HPDE6-E6E7 (cell line): ENCODE data around the gene FAM184A.
A peak's percentile ranks its signal among the peaks of the same experiment; 100 is the strongest.
"Not testable (repeated sequence)": the region's sequence is repeated elsewhere in the genome, so short reads cannot be mapped to it uniquely, and the experiment has no call there.

ENCODE experiments used
- DNase-seq: peaks from one replicate; pipeline ENCODE4 v3.0.0; 2011; ENCODE audit warnings: missing footprints; ENCODE audit errors: extremely low spot score

The FAM184A gene, protein sequence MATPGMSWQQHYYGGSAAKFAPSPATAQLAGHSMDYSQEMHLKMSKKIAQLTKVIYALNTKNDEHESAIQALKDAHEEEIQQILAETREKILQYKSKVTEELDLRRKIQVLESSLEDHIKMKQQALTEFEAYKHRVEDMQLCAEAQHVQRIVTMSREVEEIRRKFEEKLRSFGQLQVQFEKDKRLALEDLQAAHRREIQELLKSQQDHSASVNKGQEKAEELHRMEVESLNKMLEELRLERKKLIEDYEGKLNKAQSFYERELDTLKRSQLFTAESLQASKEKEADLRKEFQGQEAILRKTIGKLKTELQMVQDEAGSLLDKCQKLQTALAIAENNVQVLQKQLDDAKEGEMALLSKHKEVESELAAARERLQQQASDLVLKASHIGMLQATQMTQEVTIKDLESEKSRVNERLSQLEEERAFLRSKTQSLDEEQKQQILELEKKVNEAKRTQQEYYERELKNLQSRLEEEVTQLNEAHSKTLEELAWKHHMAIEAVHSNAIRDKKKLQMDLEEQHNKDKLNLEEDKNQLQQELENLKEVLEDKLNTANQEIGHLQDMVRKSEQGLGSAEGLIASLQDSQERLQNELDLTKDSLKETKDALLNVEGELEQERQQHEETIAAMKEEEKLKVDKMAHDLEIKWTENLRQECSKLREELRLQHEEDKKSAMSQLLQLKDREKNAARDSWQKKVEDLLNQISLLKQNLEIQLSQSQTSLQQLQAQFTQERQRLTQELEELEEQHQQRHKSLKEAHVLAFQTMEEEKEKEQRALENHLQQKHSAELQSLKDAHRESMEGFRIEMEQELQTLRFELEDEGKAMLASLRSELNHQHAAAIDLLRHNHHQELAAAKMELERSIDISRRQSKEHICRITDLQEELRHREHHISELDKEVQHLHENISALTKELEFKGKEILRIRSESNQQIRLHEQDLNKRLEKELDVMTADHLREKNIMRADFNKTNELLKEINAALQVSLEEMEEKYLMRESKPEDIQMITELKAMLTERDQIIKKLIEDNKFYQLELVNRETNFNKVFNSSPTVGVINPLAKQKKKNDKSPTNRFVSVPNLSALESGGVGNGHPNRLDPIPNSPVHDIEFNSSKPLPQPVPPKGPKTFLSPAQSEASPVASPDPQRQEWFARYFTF

DNA sequence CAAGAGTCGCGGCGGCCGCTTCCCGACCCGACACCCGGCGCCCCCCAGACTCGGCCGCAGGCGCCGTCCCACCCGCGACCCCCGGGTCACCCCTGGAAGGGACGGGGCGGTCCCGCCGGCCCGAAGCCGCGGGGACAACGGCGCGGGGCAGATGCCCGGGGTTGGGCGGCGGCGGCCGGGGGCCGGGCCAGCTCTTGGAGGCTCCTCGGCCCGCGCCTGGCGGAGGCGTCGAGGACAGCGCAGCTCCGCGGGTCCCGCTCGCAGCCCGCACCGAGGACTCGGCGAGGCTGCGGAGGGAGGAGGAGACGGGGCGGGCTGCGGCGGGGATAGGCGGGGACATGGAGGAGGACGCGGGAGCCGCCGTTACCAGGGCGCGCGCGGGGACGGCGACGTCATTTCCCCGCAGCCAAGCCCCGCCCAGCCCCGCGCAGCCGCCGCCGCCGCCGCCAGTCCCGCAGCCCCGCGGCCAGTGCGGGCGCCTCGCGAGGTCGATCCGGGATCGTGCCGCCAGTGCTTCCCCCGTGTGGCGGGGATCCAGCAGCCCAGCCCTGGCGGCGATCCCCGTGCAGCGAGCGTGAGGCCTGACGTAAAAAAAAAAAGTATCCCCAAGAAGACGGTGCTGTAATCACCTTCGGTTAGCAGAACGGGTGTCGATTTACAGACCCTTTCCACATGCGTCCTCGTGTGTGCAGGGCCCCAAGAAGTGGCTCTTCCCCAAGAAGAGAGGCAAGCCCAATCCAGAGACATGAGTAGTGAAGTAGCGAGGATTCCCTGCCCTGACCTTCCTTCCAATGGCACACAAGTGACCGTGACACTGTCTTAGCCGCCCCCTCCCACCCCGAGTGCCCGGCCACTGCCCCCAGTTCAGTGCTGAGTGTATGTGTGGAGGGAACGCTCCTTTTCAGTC lies at the start of gene FAM184A:
FAM184A (minus strand) TSS at position 289 of the 907 bp plus-strand sequence. CDS start 365 bp downstream, outside the sequence.
- DNase-seq = peak; percentile 58

DNA sequence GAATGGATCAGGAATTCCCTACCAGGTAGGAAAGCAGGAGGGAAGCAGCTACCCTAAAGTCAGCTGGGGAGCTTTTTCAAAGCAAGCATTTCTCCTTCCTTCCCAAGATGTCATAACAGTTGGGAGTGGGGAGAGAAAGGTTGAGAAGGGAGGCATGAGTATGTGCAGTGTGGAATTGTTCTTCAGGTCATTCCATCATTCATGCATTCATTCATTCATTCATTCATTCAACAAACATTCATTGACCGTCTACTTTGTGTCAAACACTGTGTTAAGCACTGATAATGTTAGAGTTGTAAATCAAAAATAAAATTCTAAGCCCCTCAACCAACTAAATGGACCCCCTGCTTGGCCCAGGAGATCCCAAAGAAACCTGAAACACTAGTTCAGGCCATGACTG lies 49.2 kb upstream of the FAM184A start:
- no peak for DNase-seq

DNA sequence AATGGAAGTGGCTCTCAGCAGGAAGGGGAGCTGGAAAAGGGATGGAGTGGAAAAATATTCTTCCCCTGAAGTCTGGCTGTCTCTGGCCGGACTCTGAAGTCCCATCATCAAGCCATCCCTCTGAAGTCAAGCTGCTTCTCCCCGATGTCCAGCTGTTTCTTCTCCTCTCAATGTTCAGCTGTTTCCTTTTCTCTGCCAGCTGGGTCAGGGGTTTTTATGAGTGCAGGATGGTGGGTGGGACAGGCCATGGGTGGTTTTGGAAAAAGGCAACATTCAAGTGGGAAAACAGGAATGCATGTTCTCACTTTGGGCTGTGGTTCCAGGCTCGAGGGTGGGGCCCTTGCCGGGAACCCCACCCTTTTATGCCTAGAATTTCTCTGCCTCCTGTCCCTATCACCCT lies 48.4 kb upstream of the FAM184A start:
- no peak for DNase-seq

DNA sequence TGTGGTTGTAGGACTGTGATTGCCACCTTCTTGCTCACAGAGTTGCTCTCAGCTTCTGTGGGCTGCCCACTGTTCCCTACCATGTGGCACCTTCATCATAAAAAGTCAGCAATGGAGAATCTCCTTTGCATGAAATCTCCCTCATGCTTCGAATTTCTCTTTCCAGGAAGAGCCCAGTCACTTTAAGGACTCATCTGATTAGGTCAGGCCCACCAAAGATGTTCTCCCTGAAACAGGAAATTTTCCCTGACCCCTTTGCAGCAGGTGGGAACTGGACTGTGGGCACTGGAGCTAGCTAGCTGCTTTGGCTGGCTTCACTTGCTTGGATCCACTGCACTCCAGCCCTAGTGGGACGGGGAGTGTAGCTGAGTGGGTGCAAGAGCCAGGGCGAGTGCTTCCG lies 47.7 kb upstream of the FAM184A start:
- DNase-seq = no peak

DNA sequence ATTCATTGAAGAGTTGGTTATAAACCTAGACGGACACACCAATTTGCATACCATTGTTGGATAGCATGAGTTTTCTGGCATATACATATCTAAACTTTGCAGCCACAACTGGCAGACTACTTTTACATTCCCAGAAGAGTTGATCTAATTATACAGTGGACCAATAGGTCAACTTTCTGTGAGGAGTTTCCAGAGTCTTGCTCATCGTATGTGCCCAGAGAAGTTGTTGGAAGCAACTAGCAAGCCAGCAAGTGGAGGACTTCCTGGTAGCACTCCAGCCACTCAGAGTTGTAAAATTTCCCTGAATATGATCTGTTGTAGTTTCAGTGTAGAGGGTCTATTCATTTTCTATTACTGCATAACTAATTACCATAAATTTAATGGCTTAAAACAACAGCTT lies 47.1 kb upstream of the FAM184A start:
- DNase-seq = no peak

DNA sequence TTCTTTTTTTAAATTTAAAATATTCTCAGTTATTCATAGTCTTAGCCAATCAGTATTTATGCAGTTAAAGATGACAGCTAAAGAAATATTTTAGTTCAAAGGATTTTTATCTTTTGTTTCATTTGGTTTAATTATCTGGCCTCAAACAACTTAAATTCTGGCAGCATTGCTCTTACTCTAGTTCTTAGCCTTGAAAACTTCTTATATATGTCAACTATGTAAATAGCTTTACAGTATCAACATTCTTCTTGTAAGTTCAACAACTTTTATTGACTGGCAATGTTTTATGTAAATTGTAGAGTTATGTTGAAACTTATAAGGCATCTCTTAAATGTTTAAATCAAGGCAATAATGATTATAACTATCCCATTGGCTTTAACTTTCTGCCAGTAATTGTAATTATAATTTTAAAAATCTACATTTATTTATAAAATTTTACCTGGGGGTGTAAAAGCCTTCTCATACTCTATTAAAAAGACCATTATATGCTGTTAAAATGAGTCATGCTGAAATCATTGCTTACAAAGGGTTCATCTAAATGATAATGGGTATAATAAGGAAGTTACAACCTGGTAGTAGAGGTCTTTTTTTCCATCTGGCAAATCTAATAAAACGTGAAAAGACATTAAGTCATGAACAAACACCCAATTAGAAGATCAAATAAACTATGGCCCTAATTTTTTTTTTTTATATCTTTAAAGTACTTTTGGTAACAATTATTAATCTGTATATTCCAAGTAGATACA lies 45.8 kb upstream of the FAM184A start:
- no peak for DNase-seq

DNA sequence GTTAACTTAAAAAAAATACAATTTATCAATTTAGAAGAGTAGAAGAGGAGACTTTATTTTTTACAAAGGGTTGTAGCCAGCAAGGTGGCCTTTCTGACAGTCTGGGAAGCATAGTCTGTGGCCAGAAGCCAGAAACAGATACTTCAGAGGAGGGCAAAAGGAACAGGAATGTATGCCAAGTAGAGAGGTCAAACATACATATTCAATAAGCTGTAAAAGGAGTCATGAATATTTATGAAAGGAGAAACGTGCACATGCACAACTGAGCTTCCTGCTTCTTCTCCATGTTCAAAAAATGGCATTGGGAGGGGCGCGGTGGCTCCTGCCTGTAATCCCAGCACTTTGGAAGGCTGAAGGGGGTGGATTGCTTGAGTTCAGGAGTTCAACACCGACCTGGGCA lies 43.9 kb upstream of the FAM184A start:
- DNase-seq = no peak

DNA sequence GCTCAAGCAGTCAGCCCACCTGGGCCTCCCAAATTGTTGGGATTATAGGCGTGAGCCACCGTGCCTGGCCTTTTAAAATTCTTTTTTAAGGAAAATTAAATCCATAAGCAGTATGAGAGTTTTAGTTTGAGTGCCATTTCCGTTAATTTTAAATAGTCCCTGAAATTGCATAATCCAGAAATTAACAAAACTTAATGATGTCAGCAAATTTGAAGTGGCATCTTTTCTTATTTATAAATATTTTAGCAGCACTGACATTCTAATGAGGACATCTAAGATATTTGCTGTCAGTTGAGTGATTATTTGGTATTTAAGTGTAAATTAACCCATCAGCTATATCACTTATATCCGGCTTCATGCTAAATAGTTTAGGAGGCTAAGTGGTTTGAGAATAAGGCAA lies 42.9 kb upstream of the FAM184A start:
- no peak for DNase-seq

DNA sequence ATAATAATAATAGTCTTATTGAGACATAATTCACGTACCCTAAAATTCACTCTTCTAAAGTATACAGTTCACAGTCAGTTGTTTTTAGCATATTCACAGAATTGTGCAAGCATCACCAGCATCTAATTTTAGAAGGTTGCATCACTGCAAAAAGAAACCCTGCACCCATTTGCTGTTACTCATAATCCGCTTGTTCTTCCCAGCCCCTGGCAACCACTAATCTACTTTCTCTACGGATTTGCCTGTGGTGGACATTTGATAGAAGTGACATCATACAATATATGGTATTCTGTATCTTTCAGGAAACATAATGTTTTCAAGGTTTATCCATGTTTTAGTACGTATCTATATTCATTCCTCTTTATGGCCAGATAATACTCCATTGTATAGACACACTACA lies 41.5 kb upstream of the FAM184A start:
- no peak for DNase-seq

DNA sequence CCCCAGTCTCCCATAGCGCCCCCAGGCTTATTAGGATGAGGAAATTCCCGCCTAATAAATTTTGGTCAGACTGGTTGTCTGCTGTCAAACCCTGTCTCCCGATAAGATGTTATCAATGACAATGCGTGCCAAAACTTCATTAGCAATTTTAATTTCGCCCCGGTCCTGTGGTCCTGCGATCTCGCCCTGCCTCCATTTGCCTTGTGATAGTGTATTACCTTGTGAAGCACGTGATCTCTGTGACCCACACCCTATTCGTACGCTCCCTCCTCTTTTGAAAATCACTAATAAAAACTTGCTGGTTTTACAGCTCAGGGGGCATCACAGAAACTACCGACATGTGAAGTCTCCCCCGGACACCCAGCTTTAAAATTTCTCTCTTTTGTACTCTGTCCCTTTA lies 40.6 kb upstream of the FAM184A start:
- not testable (repeated sequence) for DNase-seq

DNA sequence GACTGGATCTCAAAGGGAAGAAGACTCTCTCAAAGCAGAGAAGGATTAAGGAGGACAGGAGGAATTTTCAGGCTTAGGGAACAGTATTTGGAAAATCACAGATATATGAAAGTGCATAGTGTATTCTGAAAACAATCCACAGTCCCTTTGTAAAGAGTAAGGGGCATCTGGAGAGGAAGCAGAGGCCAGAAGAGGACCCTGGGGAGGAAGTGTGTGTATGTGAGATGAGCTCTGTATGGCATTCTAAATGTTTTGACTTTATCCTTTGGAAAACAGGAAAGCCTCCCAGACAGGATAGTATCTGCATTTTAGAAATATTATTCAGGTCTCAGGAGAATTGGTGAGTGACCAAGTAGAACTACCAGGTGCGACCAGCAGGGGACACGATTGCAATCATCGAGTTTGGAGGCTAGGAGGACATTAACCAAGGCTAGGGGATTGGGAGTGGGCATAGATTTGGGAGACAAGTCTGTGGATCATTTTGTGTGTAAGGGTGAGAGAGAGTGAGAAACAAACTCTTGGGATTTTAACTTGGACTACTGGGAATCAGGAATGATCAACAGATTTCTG lies 38.3 kb upstream of the FAM184A start:
- DNase-seq = no peak

DNA sequence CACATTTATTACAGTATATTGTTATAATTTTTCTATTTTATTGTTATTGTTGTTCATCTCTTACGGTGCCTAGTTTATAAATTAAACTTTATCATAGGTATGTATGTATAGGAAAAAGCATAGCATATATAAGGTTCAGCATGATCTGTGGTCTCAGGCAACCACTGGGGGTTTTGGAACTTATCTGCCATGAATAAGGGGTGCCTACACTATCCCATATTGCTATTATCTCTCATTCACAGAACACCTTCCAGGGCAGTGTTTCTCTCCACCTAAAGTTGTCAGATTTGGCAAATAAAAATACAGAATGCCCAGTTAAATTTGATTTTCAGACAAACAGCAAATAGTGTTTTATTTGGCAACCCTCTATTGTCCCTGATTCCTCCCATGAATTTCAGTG lies 35.5 kb upstream of the FAM184A start:
- DNase-seq = no peak

DNA sequence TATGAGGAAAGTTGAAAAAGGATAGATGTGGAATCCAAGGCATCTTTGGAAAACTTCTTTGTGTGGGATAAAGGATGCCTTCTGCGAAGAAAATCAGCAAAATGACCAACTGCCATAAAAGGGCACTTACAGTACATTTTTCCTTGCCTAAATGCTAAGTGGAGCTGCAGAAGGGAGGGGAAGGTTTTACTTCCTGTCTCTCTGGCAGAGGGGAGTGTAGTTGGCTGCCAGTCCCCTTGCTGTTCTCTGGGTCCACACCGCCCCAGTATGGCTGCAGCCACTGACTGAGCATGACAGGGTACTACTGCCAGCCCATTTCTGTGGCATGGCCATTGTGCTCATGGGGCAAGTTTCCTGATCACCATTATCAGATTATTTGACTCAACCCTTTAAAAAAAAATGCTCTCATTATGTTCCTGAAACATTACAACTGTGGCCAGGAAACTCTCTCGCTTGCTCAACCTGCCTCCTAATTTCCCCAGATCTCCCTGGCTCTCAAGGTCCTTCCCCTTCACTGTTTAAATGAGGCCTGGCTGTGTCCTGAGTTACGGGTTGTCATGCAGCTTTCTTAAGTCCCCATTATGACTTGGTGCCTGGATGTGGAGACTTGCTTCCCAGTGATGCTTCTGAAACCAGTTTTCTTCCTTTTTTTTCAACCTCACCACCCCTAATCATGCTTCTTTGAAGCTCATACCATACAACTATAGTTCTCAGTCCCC lies 34.5 kb upstream of the FAM184A start:
- no peak for DNase-seq

DNA sequence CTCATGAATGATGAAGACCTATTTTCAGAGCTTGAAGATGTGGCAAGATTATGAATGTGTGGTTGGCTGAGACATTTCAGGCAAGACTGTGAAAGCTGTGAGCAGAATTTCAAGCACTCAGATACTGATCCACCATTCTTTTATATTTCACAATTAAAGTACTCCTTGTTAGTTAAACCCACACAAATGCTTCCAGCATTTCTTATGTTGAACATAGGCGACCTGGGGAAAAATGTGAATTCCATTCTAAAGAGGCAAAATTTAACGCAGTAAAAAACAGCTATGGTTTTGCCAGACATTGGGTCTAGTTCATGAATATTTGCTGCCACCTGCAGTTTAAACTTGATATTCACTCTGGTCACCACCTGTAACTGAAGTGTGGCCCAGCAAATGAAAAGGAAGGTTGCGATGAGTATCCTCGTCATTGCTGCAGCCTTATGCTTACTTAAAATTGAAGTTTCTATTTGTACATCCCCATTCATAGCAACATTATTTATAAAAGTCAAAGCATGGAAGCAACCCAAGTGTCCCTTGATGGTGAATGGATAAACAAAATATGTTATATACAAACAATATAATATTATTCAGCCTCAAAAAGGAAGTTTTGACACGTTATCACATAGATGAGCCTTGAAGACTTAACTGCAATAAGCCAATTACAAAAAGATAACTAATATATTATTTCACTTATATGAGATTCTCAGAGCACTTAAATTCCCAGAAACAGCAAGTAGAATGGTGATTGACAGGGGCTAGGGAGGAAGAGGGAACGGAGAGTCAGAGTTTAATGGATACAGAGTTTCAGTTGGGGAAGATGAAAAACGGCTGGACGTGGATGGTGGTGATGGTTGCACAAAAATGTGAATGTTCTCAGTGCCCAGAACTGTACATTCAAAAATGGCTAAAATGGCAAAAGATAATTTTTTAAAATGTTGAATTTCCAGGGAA lies 32.4 kb upstream of the FAM184A start:
- DNase-seq = peak; percentile 45

DNA sequence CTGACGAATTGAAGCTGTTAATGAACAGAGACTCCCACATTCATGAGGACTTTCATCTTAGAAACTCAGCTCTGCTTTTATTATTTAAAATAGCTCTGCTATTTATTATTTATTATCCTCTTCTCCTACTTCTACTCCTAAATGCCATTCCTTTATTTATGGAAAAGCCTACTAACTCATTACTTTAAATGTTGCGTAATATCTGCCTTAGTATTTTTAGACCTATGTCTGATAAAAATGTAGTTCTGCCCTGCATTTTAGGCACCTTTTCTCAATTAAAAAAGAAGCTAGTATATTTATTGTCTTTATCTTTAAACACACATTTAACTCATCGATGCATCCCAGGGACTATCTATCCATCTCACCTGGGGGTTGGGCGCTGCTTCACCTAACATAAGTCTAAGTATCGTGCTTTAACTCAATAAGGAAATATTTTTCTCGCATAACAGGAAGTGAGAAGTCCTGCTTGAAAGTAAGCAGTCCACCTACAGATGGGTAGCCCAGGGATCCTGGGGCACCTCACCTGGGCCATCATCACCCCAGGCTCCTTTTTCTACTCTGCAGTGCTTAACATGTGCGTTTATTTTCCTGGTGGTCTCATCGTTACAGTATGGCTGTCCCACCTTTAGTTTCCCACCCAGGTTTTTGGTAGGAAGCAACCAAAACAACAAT lies 31.3 kb upstream of the FAM184A start:
- DNase-seq = no peak

DNA sequence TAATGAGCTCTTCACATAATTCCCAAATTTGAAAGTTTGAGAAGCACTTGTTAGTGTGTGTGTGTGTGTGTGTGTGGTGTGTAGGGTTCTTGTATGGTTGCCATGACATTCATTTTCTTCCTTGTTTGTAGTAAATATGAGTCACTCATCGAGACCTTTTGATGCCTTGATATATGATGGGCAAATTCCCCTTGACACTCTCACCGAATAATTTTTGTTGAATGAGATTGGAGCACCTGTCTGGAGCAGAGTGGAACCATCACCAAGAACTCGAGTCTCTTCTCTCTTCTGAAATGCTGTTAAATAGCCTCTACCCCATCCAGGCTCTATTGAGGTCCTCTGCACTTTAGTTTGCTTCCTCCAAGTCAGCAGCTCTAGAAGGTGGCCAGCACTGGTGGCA lies 29.6 kb upstream of the FAM184A start:
- no peak for DNase-seq

DNA sequence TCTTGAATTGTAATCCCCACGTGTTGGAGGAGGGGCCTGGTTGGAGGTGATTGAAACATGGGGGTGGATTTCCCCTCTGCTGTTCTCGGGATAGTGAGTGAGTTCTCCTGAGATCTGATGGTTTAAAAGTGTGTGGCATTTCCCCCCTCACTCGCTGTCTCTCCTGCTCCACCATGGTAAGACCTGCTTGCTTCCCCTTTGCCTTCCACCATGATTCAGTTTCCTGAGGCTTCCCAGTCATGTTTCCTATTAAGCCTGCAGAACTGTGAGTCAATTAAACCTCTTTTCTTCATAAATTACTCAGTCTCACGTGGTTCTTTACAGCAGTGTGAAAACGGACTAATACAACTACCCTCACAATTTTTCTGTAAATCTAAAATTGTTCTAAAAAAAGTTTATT lies 26.8 kb upstream of the FAM184A start:
- DNase-seq = no peak

DNA sequence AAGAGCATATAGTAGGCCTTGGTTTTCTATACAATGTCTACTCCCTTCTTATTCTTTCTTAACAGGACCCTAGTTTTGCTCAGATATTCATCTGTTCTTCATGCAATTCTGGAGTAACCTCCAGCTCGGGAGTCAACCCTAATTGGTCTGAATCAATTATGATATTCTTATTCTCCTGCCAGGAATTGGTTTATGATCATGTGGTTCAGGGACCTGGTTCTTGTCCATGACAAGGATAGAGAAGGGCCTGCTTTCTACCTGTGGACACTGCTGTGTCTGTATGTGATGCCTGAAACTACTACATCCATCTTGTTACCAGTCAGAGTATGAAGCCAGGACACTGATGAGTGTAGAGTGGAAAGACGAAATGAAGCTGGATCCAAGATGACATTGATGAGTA lies 24.4 kb upstream of the FAM184A start:
- DNase-seq = no peak
